ENCODE results near the gene CCM2. TPM values are rescaled to one million over a fixed set of nuclear protein-coding genes. Genes with fewer than 3 reads are reported as not detected.

CCM2 gene
- total and polyA plus RNA-seq, 2 experiments from 2014 or later, result 24.9 to 40.1 TPM

DNA sequence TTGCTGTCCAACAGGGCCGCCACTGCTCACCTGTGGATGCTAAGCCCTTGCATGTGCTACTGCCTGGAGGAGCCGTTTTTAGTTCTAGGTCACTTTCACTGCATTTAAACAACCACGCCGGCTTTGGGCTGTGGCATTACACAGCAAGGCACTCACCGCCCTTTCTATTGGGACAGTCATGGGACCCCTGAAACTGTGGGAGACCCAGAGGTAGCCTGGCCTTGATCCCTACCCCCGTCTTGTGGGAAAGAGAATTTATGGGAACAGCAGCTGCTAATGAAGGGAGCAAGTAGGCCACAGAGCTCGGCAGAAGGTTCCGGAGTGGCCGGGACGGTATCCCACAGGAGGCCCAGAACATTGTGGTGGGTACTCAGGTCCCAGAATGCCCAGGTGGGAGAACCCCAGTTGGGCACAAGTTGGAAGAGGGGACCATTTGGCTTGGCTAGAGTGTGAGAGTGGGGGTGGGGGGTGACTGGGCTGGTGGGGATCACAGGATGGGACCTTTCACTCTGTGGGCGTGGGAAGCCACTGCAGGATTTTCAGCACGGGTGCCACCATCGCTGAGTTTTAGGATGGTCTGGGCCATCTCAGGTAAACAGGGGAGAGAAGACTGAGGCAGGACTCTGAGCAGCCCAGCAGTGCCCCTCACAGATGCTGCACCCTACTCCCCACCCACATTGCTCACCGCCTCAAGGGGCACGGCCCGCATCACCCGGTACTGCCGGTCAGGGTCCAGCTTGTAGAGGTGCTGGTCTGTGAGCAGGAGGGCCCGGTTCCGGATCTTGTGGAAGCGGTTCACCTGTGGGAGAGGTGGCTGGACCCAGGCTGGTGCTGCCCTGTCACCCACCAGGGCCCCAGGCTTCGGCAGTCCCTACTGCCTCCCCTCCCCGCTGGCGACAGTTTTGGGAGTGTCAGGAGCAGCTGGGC, 36.4 kb upstream of the CCM2 start (continued):
- no peak for TF ChIP-seq ZNF462 (CRISPR knock-in tag; IDR thresholded peaks at IDR 0.05)
- TF ChIP-seq ZNF331 (CRISPR knock-in tag; IDR thresholded peaks at IDR 0.05; ENCODE audit: low read depth), result no peak
- TF ChIP-seq ETS1 (IDR thresholded peaks at IDR 0.05), result no peak
- TF ChIP-seq JUNB (IDR thresholded peaks at IDR 0.05; ENCODE audit: unreplicated experiment), result no peak
- TF ChIP-seq STAT1 (IDR thresholded peaks at IDR 0.05; ENCODE audit: unreplicated experiment), result no peak
- TF ChIP-seq NANOG (IDR thresholded peaks at IDR 0.05; ENCODE audit: borderline replicate concordance), result no peak
- TF ChIP-seq, protein P1, sequence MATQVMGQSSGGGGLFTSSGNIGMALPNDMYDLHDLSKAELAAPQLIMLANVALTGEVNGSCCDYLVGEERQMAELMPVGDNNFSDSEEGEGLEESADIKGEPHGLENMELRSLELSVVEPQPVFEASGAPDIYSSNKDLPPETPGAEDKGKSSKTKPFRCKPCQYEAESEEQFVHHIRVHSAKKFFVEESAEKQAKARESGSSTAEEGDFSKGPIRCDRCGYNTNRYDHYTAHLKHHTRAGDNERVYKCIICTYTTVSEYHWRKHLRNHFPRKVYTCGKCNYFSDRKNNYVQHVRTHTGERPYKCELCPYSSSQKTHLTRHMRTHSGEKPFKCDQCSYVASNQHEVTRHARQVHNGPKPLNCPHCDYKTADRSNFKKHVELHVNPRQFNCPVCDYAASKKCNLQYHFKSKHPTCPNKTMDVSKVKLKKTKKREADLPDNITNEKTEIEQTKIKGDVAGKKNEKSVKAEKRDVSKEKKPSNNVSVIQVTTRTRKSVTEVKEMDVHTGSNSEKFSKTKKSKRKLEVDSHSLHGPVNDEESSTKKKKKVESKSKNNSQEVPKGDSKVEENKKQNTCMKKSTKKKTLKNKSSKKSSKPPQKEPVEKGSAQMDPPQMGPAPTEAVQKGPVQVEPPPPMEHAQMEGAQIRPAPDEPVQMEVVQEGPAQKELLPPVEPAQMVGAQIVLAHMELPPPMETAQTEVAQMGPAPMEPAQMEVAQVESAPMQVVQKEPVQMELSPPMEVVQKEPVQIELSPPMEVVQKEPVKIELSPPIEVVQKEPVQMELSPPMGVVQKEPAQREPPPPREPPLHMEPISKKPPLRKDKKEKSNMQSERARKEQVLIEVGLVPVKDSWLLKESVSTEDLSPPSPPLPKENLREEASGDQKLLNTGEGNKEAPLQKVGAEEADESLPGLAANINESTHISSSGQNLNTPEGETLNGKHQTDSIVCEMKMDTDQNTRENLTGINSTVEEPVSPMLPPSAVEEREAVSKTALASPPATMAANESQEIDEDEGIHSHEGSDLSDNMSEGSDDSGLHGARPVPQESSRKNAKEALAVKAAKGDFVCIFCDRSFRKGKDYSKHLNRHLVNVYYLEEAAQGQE (IDR thresholded peaks at IDR 0.05; ENCODE audit: unreplicated experiment), result no peak
- TF ChIP-seq EZH2 (IDR thresholded peaks at IDR 0.05; ENCODE audit: low read depth, unreplicated experiment), result no peak

Data from GM23338 (cell line).